WTC11 (cell line): ENCODE data around the gene UCK2. TPM values are rescaled to one million over a fixed set of nuclear protein-coding genes. Genes with fewer than 3 reads are reported as not detected.

Experiments used
- ATAC-seq: fragments of 200-7000 bp; cut with Tn5 transposase; 2 replicates; pipeline ENCODE4 v1.10.0; 2021; ENCODE audit warnings: mild to moderate bottlenecking, moderate library complexity
- CTCF ChIA-PET: fragments of 300-600 bp; sonication (Branson Sonifier 250); formaldehyde crosslinking; loops from one replicate; lab custom pipeline; 2021; ENCODE audit warnings: antibody characterized with exemption; lab: Charles Lee
- POLR2A ChIA-PET: fragments of 350-600 bp; sonication (Branson Sonifier 250); formaldehyde crosslinking; loops from one replicate; lab custom pipeline; 2021; ENCODE audit warnings: antibody characterized with exemption; lab: Charles Lee
- DNase-seq: peaks from one replicate; pipeline ENCODE4 v3.0.0; 2021; ENCODE audit warnings: low spot score
- H3K27ac Mint-ChIP-seq: 2 replicates; pipeline ENCODE4 v1.8.0; 2021; ENCODE audit warnings: mixed read lengths
- H3K27me3 Mint-ChIP-seq: 2 replicates; pipeline ENCODE4 v1.8.0; 2021; ENCODE audit warnings: low read depth, mild to moderate bottlenecking, moderate library complexity, mixed read lengths
- H3K36me3 Mint-ChIP-seq: 2 replicates; pipeline ENCODE4 v1.8.0; 2021; ENCODE audit warnings: mixed read lengths
- H3K4me1 Mint-ChIP-seq: 2 replicates; pipeline ENCODE4 v1.8.0; 2022; ENCODE audit warnings: mixed read lengths
- H3K4me3 Mint-ChIP-seq: 2 replicates; pipeline ENCODE4 v1.8.0; 2021; ENCODE audit warnings: mild to moderate bottlenecking, moderate library complexity, mixed read lengths
- H3K9me3 Mint-ChIP-seq: 2 replicates; pipeline ENCODE4 v1.8.0; 2021; ENCODE audit warnings: mixed read lengths
- ARID4B ChIP-seq: sonication (generic); formaldehyde crosslinking; IDR thresholded peaks from 2 replicates; pipeline ENCODE4 v1.8.0; 2023; ENCODE audit warnings: missing genetic modification reagents, mild to moderate bottlenecking, borderline replicate concordance
- CREM ChIP-seq: sonication (generic); formaldehyde crosslinking; IDR thresholded peaks from 2 replicates; pipeline ENCODE4 v1.8.1; 2022; ENCODE audit warnings: mild to moderate bottlenecking, missing genetic modification reagents, moderate library complexity
- E2F1 ChIP-seq: sonication (generic); formaldehyde crosslinking; IDR thresholded peaks from 2 replicates; pipeline ENCODE4 v1.8.0; 2022; ENCODE audit warnings: mild to moderate bottlenecking, missing genetic modification reagents
- ERG ChIP-seq: fragments of 250-450 bp; sonication (Bioruptor Pico); IDR thresholded peaks from 2 replicates; pipeline ENCODE4 v1.8.0; 2021; ENCODE audit warnings: mild to moderate bottlenecking
- ESRRA ChIP-seq: sonication (generic); formaldehyde crosslinking; IDR thresholded peaks from 2 replicates; pipeline ENCODE4 v1.8.1; 2022; ENCODE audit warnings: mild to moderate bottlenecking, missing genetic modification reagents, borderline replicate concordance
- GTF2I ChIP-seq: fragments of 250-450 bp; sonication (Bioruptor Pico); conservative IDR thresholded peaks from 2 replicates; pipeline ENCODE4 v1.4.0; 2021; ENCODE audit warnings: mild to moderate bottlenecking
- HMGXB4 ChIP-seq: sonication (generic); formaldehyde crosslinking; IDR thresholded peaks from 2 replicates; pipeline ENCODE4 v1.8.1; 2023; ENCODE audit warnings: mild to moderate bottlenecking, moderate library complexity, missing genetic modification reagents
- JUN ChIP-seq: sonication (generic); formaldehyde crosslinking; IDR thresholded peaks from 2 replicates; pipeline ENCODE4 v1.8.0; 2023; ENCODE audit warnings: mild to moderate bottlenecking, missing genetic modification reagents
- MXD4 ChIP-seq: fragments of 250-450 bp; sonication (Bioruptor Pico); IDR thresholded peaks from 2 replicates; pipeline ENCODE4 v1.8.0; 2021; ENCODE audit warnings: mild to moderate bottlenecking, moderate library complexity, borderline replicate concordance
- RELA ChIP-seq: sonication (generic); formaldehyde crosslinking; IDR thresholded peaks from 2 replicates; pipeline ENCODE4 v1.8.1; 2022; ENCODE audit warnings: missing genetic modification reagents, mild to moderate bottlenecking, borderline replicate concordance
- SMAD3 ChIP-seq: sonication (generic); formaldehyde crosslinking; IDR thresholded peaks from 2 replicates; pipeline ENCODE4 v1.8.0; 2022; ENCODE audit warnings: missing genetic modification reagents, mild to moderate bottlenecking, borderline replicate concordance
- SOX15 ChIP-seq: fragments of 250-450 bp; sonication (Bioruptor Pico); IDR thresholded peaks from 2 replicates; pipeline ENCODE4 v1.9.0; 2021; ENCODE audit warnings: mild to moderate bottlenecking
- ZNF396 ChIP-seq: fragments of 250-450 bp; sonication (Bioruptor Pico); IDR thresholded peaks from 2 replicates; pipeline ENCODE4 v1.8.0; 2021; ENCODE audit warnings: mild to moderate bottlenecking, moderate library complexity, borderline replicate concordance
- ZSCAN18 ChIP-seq: fragments of 250-450 bp; sonication (Bioruptor Pico); IDR thresholded peaks from 2 replicates; pipeline ENCODE4 v2.1.2; 2022; ENCODE audit warnings: mild to moderate bottlenecking, moderate library complexity
- total RNA-seq: library from RNA; stranded (reverse); gene quantifications from 3 replicates; pipeline ENCODE4 v1.2.3, GENCODE V29; 2021
- TF ChIP-seq, protein P1 (sequence below): fragments of 250-450 bp; sonication (Bioruptor Pico); IDR thresholded peaks from 2 replicates; pipeline ENCODE4 v1.9.0; 2021; ENCODE audit warnings: mild to moderate bottlenecking
- TF ChIP-seq, protein P2 (sequence below): fragments of 250-450 bp; sonication (Bioruptor Pico); IDR thresholded peaks from 2 replicates; pipeline ENCODE4 v1.9.0; 2021; ENCODE audit warnings: moderate library complexity, mild to moderate bottlenecking, inconsistent platforms, borderline replicate concordance
- TF ChIP-seq, protein P3 (sequence below): fragments of 250-450 bp; sonication (Bioruptor Pico); IDR thresholded peaks from 2 replicates; pipeline ENCODE4 v1.9.0; 2021; ENCODE audit warnings: mild to moderate bottlenecking, borderline replicate concordance

UCK2 gene
- total RNA-seq, 1 experiment from 2014 or later = 85.7 TPM

DNA sequence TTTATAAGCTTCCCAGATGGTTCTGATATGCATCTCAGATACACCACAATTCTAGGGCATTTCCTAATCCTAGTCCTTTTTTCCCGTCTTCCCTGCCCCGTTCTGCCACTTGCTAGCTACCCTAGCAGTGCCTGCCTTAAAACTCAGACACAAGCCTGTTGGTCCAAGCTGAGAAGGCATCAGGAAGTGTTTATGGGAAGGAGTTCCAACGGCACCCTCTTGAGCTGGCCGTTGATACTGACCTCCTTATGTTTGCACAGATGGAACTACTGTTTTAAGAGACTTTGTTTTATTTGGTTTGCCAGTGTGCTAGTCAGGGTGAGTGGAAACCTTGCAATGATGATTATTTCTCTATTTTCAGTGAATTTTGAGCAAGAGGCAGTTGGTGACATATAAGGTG is 67.2 kb downstream of the UCK2 start:
- Mint-ChIP-seq H3K9me3 (peaks cover 7% of the 10 kb centered on the region), H3K4me1 (no peaks in the 10 kb centered on the region), H3K27ac (no peak overlapping the region), H3K4me3 (no peak overlapping the region), H3K27me3 (no peaks in the 10 kb centered on the region), H3K36me3 (peaks cover 85% of the 10 kb centered on the region)
- TF ChIP-seq, protein P1, sequence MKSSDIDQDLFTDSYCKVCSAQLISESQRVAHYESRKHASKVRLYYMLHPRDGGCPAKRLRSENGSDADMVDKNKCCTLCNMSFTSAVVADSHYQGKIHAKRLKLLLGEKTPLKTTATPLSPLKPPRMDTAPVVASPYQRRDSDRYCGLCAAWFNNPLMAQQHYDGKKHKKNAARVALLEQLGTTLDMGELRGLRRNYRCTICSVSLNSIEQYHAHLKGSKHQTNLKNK (CRISPR knock-in tag) = no peak
- ChIA-PET POLR2A (no interaction called here), CTCF (interaction anchor here (0.7 kb wide), 1 partner anchor 30 kb away, joined by 4 read pairs; no protein-coding TSS in a partner anchor)
- ATAC-seq (no peak), DNase-seq (no peak)

- H3K27me3 Mint-ChIP-seq = no peaks in the 10 kb centered on the region
- peaks cover 6% of the 10 kb centered on the region; the same call in 1 of the 2 replicates for H3K4me1 Mint-ChIP-seq
- H3K36me3 Mint-ChIP-seq = peaks cover 83% of the 10 kb centered on the region
- H3K4me3 Mint-ChIP-seq = no peak overlapping the region
- CTCF ChIA-PET = no interaction called here
- DNase-seq (no peak), ATAC-seq (no peak)
- H3K9me3 Mint-ChIP-seq = peaks cover 7% of the 10 kb centered on the region
- TF ChIP-seq, protein P2, sequence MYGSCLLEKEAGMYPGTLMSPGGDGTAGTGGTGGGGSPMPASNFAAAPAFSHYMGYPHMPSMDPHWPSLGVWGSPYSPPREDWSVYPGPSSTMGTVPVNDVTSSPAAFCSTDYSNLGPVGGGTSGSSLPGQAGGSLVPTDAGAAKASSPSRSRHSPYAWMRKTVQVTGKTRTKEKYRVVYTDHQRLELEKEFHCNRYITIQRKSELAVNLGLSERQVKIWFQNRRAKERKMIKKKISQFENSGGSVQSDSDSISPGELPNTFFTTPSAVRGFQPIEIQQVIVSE (CRISPR knock-in tag) = no peak
- TF ChIP-seq SMAD3 (CRISPR knock-in tag) = no peak
- no peak for TF ChIP-seq E2F1
- TF ChIP-seq ARID4B (CRISPR knock-in tag) = no peak
- no peak for TF ChIP-seq JUN (CRISPR knock-in tag)
- no peak for TF ChIP-seq MXD4 (CRISPR knock-in tag)
- no peak for TF ChIP-seq GTF2I
- no peak for TF ChIP-seq ERG
- no peak for TF ChIP-seq SOX15 (CRISPR knock-in tag)
- TF ChIP-seq CREM (CRISPR knock-in tag) = no peak
- TF ChIP-seq ZNF396 = no peak
- TF ChIP-seq, protein P3, sequence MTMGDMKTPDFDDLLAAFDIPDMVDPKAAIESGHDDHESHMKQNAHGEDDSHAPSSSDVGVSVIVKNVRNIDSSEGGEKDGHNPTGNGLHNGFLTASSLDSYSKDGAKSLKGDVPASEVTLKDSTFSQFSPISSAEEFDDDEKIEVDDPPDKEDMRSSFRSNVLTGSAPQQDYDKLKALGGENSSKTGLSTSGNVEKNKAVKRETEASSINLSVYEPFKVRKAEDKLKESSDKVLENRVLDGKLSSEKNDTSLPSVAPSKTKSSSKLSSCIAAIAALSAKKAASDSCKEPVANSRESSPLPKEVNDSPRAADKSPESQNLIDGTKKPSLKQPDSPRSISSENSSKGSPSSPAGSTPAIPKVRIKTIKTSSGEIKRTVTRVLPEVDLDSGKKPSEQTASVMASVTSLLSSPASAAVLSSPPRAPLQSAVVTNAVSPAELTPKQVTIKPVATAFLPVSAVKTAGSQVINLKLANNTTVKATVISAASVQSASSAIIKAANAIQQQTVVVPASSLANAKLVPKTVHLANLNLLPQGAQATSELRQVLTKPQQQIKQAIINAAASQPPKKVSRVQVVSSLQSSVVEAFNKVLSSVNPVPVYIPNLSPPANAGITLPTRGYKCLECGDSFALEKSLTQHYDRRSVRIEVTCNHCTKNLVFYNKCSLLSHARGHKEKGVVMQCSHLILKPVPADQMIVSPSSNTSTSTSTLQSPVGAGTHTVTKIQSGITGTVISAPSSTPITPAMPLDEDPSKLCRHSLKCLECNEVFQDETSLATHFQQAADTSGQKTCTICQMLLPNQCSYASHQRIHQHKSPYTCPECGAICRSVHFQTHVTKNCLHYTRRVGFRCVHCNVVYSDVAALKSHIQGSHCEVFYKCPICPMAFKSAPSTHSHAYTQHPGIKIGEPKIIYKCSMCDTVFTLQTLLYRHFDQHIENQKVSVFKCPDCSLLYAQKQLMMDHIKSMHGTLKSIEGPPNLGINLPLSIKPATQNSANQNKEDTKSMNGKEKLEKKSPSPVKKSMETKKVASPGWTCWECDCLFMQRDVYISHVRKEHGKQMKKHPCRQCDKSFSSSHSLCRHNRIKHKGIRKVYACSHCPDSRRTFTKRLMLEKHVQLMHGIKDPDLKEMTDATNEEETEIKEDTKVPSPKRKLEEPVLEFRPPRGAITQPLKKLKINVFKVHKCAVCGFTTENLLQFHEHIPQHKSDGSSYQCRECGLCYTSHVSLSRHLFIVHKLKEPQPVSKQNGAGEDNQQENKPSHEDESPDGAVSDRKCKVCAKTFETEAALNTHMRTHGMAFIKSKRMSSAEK (CRISPR knock-in tag) = no peak
- no peak for TF ChIP-seq ZSCAN18 (CRISPR knock-in tag)
- no peak for TF ChIP-seq ESRRA (CRISPR knock-in tag)
- no peak for TF ChIP-seq HMGXB4 (CRISPR knock-in tag)
- TF ChIP-seq RELA (CRISPR knock-in tag) = no peak
- TF ChIP-seq, all 79 proteins: peak for 0
- no peak overlapping the region for H3K27ac Mint-ChIP-seq
- POLR2A ChIA-PET = no interaction called here
These were observed 68.0 kb downstream of the UCK2 start for GRCh38 chr1:165895451-165895871.
